Endothelial cell (in vitro differentiated cells): ENCODE results near the gene GIPC3. TPM values are rescaled to one million over a fixed set of nuclear protein-coding genes. Genes with fewer than 3 reads are reported as not detected.

Source experiments
- DNase-seq: peaks from one replicate; pipeline ENCODE4 v3.0.0; 2021; ENCODE audit warnings: low spot score
- H3K27ac Mint-ChIP-seq: one replicate; pipeline ENCODE4 v1.8.0; 2021; ENCODE audit warnings: mixed read lengths, inconsistent platforms; ENCODE audit not compliant: unreplicated experiment
- H3K27me3 Mint-ChIP-seq: one replicate; pipeline ENCODE4 v1.8.0; 2021; ENCODE audit warnings: mild to moderate bottlenecking, moderate library complexity, mixed read lengths, inconsistent platforms; ENCODE audit not compliant: unreplicated experiment
- H3K36me3 Mint-ChIP-seq: one replicate; pipeline ENCODE4 v1.8.0; 2021; ENCODE audit warnings: mild to moderate bottlenecking, low read depth, mixed read lengths, inconsistent platforms; ENCODE audit not compliant: unreplicated experiment
- H3K4me1 Mint-ChIP-seq: one replicate; pipeline ENCODE4 v1.8.0; 2021; ENCODE audit warnings: mild to moderate bottlenecking, mixed read lengths, inconsistent platforms; ENCODE audit not compliant: unreplicated experiment
- H3K4me3 Mint-ChIP-seq: one replicate; pipeline ENCODE4 v1.8.0; 2021; ENCODE audit warnings: mild to moderate bottlenecking, mixed read lengths, inconsistent platforms; ENCODE audit not compliant: unreplicated experiment
- H3K9me3 Mint-ChIP-seq: one replicate; pipeline ENCODE4 v1.8.0; 2021; ENCODE audit warnings: mixed read lengths, inconsistent platforms; ENCODE audit not compliant: unreplicated experiment
- CTCF ChIP-seq: fragments of 200-600 bp; sonication (generic); IDR thresholded peaks from one replicate; pipeline ENCODE4 v1.5.0; 2021; ENCODE audit warnings: antibody characterized with exemption; ENCODE audit not compliant: unreplicated experiment
- total RNA-seq: library from RNA; stranded (reverse); fragmentation: NEBNext Ultra II Directional; extraction: Animal tissue kit (Norgen Biotek cat#: 25700); gene quantifications from one replicate; pipeline ENCODE4 v1.2.1, GENCODE V29; 2021; ENCODE audit not compliant: unreplicated experiment

GIPC3 gene
- total RNA-seq, 1 donor from 2014 or later = 11.0 TPM

GRCh38 chr19:3619631-3620012 is 34.3 kb downstream of the GIPC3 start:
- H3K27ac Mint-ChIP-seq = no peak overlapping the region
- peaks cover 4% of the 10 kb centered on the region for H3K27me3 Mint-ChIP-seq
- DNase-seq = no peak
- TF ChIP-seq CTCF = no peak
- H3K4me3 Mint-ChIP-seq = no peak overlapping the region
- peaks cover 8% of the 10 kb centered on the region for H3K36me3 Mint-ChIP-seq
- no peaks in the 10 kb centered on the region for H3K9me3 Mint-ChIP-seq
- H3K4me1 Mint-ChIP-seq = no peaks in the 10 kb centered on the region

GRCh38 chr19:3620145-3620816 is 35.0 kb downstream of the GIPC3 start:
- TF ChIP-seq CTCF = no peak
- H3K27ac Mint-ChIP-seq = no peak overlapping the region
- H3K9me3 Mint-ChIP-seq = no peaks in the 10 kb centered on the region
- DNase-seq = no peak
- no peak overlapping the region for H3K4me3 Mint-ChIP-seq
- H3K4me1 Mint-ChIP-seq = peaks cover 2% of the 10 kb centered on the region
- H3K27me3 Mint-ChIP-seq = peaks cover 4% of the 10 kb centered on the region
- H3K36me3 Mint-ChIP-seq = peaks cover 8% of the 10 kb centered on the region

GRCh38 chr19:3620817-3621547 is 35.7 kb downstream of the GIPC3 start:
- H3K9me3 Mint-ChIP-seq = no peaks in the 10 kb centered on the region
- H3K27me3 Mint-ChIP-seq = peaks cover 6% of the 10 kb centered on the region
- no peak overlapping the region for H3K27ac Mint-ChIP-seq
- DNase-seq = no peak
- no peak for TF ChIP-seq CTCF
- peaks cover 4% of the 10 kb centered on the region for H3K4me1 Mint-ChIP-seq
- no peak overlapping the region for H3K4me3 Mint-ChIP-seq
- H3K36me3 Mint-ChIP-seq = peaks cover 9% of the 10 kb centered on the region

- no peaks in the 10 kb centered on the region for H3K9me3 Mint-ChIP-seq
- no peak for DNase-seq
- H3K4me1 Mint-ChIP-seq = peaks cover 6% of the 10 kb centered on the region
- H3K27ac Mint-ChIP-seq = no peak overlapping the region
- H3K27me3 Mint-ChIP-seq = peaks cover 8% of the 10 kb centered on the region
- TF ChIP-seq CTCF = no peak
- H3K4me3 Mint-ChIP-seq = no peak overlapping the region
- H3K36me3 Mint-ChIP-seq = peaks cover 11% of the 10 kb centered on the region
Measured at GRCh38 chr19:3621689-3622088, 36.4 kb downstream of the GIPC3 start.

GRCh38 chr19:3622224-3622623 is 36.9 kb downstream of the GIPC3 start:
- Mint-ChIP-seq H3K4me3 (no peak overlapping the region), H3K27me3 (peaks cover 10% of the 10 kb centered on the region), H3K4me1 (peaks cover 6% of the 10 kb centered on the region), H3K36me3 (peaks cover 14% of the 10 kb centered on the region), H3K9me3 (no peaks in the 10 kb centered on the region), H3K27ac (no peak overlapping the region)
- no peak for DNase-seq
- TF ChIP-seq CTCF = no peak
